IMR-90 (cell line): ENCODE measurements around the gene GDF15. TPM values are rescaled to one million over a fixed set of nuclear protein-coding genes. Genes with fewer than 3 reads are reported as not detected.

Experiments
- ATAC-seq: fragments of 200-7000 bp; cut with Tn5 transposase; 2 replicates; pipeline ENCODE4 v1.9.1; 2020; ENCODE audit warnings: low read depth, mild to moderate bottlenecking, moderate library complexity
- BruUV-seq: library from RNA; stranded (reverse); fragments of 400-500 nt; replicated peaks from 2 replicates; lab custom pipeline; 2021; lab: Mats Ljungman, UMichigan
- CTCF ChIA-PET: fragments of 300-600 bp; formaldehyde crosslinking; extraction: SDS; loops from one replicate; lab custom pipeline; 2021; ENCODE audit warnings: antibody characterized with exemption; lab: Yijun Ruan, JAX
- POLR2A ChIA-PET: fragments of 300-600 bp; sonication (Branson Sonifier 250); formaldehyde crosslinking; loops from one replicate; lab custom pipeline; 2022; ENCODE audit warnings: antibody characterized with exemption; ENCODE audit not compliant: unreplicated experiment; lab: Charles Lee
- DNase-seq: peaks from one replicate; pipeline ENCODE4 v3.0.0; 2013
- H2AFZ ChIP-seq: replicated peaks from 2 replicates; pipeline ENCODE3; 2013; ENCODE audit warnings: low read length, mild to moderate bottlenecking; ENCODE audit not compliant: poor library complexity
- H2AK5ac ChIP-seq: 2 replicates; pipeline ENCODE4 v1.6.1; 2013; ENCODE audit warnings: low read depth, low read length, inconsistent platforms
- H2AK9ac ChIP-seq: replicated peaks from 2 replicates; pipeline ENCODE3; 2013; ENCODE audit warnings: mild to moderate bottlenecking, low read depth, low read length, moderate library complexity; ENCODE audit not compliant: poor library complexity
- H2BK120ac ChIP-seq: 2 replicates; pipeline ENCODE4 v1.6.1; 2013; ENCODE audit warnings: low read depth, low read length, inconsistent platforms
- H2BK15ac ChIP-seq: 3 replicates; pipeline ENCODE4 v1.6.1; 2013; ENCODE audit warnings: low read depth, low read length, inconsistent platforms
- H2BK20ac ChIP-seq: 2 replicates; pipeline ENCODE4 v1.6.1; 2013; ENCODE audit warnings: low read depth, mild to moderate bottlenecking, inconsistent platforms, low read length, moderate library complexity
- H2BK5ac ChIP-seq: 2 replicates; pipeline ENCODE4 v1.6.1; 2013; ENCODE audit warnings: mild to moderate bottlenecking, low read depth, low read length, inconsistent platforms; ENCODE audit not compliant: poor library complexity, severe bottlenecking
- H3K14ac ChIP-seq: replicated peaks from 2 replicates; pipeline ENCODE4 v1.6.1; 2013; ENCODE audit warnings: low read depth, low read length, inconsistent platforms
- H3K18ac ChIP-seq: 2 replicates; pipeline ENCODE4 v1.6.1; 2013; ENCODE audit warnings: low read depth, low read length, control low read depth
- H3K23ac ChIP-seq: 2 replicates; pipeline ENCODE4 v1.6.1; 2013; ENCODE audit warnings: low read depth, low read length, inconsistent platforms
- H3K27ac ChIP-seq: 2 replicates; pipeline ENCODE4 v1.5.1; 2013; ENCODE audit warnings: mild to moderate bottlenecking, control low read depth, low read length; ENCODE audit not compliant: insufficient read depth
- H3K27me3 ChIP-seq: 2 replicates; pipeline ENCODE4 v1.6.1; 2013; ENCODE audit warnings: low read length; ENCODE audit not compliant: control insufficient read depth, insufficient read depth
- H3K36me3 ChIP-seq: 2 replicates; pipeline ENCODE4 v1.6.1; 2013; ENCODE audit warnings: low read length, mixed read lengths; ENCODE audit not compliant: control insufficient read depth, insufficient read depth
- H3K4ac ChIP-seq: 2 replicates; pipeline ENCODE4 v1.6.1; 2013; ENCODE audit warnings: low read depth, low read length, inconsistent platforms
- H3K4me1 ChIP-seq: 2 replicates; pipeline ENCODE4 v1.6.1; 2013; ENCODE audit warnings: low read length, mixed read lengths; ENCODE audit not compliant: control insufficient read depth, insufficient read depth
- H3K4me2 ChIP-seq: 2 replicates; pipeline ENCODE4 v1.6.1; 2013; ENCODE audit warnings: low read depth, mild to moderate bottlenecking, control low read depth, low read length, moderate library complexity
- H3K4me3 ChIP-seq: 2 replicates; pipeline ENCODE4 v1.5.1; 2013; ENCODE audit warnings: low read depth, mild to moderate bottlenecking, control low read depth, low read length, moderate library complexity; ENCODE audit not compliant: insufficient read depth
- H3K56ac ChIP-seq: 2 replicates; pipeline ENCODE4 v1.6.1; 2013; ENCODE audit warnings: low read length, inconsistent platforms; ENCODE audit not compliant: insufficient read depth; ENCODE audit errors: extremely low read depth
- H3K79me1 ChIP-seq, 2 experiments: 2 replicates each; pipeline ENCODE4 v1.6.1; 2013; ENCODE audit warnings: low read length in 2 of 2, inconsistent platforms in 1 of 2, low read depth in 1 of 2
- H3K9ac ChIP-seq: 2 replicates; pipeline ENCODE4 v1.6.1; 2013; ENCODE audit warnings: low read depth, low read length, control low read depth
- H3K9me1 ChIP-seq: 2 replicates; pipeline ENCODE4 v1.6.1; 2013; ENCODE audit warnings: low read length, inconsistent platforms; ENCODE audit not compliant: insufficient read depth
- H3K9me3 ChIP-seq: 2 replicates; pipeline ENCODE4 v1.6.1; 2013; ENCODE audit warnings: low read length; ENCODE audit not compliant: control insufficient read depth, insufficient read depth
- H4K20me1 ChIP-seq: 2 replicates; pipeline ENCODE4 v1.6.1; 2013; ENCODE audit warnings: low read length, inconsistent platforms; ENCODE audit not compliant: insufficient read depth
- H4K5ac ChIP-seq: 2 replicates; pipeline ENCODE4 v1.6.1; 2013; ENCODE audit warnings: mild to moderate bottlenecking, low read depth, low read length, control low read depth
- H4K8ac ChIP-seq, 2 experiments: 2 replicates each; pipeline ENCODE4 v1.6.1; 2013; ENCODE audit warnings: low read depth in 2 of 2, low read length in 2 of 2, control low read depth in 1 of 2, inconsistent platforms in 1 of 2
- H4K91ac ChIP-seq: 2 replicates; pipeline ENCODE4 v1.6.1; 2013; ENCODE audit warnings: low read depth, low read length, inconsistent platforms; ENCODE audit not compliant: insufficient read depth
- CHD1 ChIP-seq: IDR thresholded peaks from 2 replicates; pipeline ENCODE4 v1.6.1; 2012; ENCODE audit warnings: low read depth, low read length, improper control_type of control experiment
- FOS ChIP-seq: fragments of 150-350 bp; IDR thresholded peaks from 2 replicates; pipeline ENCODE4 v1.6.1; 2016; ENCODE audit warnings: low read depth, low read length
- MAFK ChIP-seq: IDR thresholded peaks from 2 replicates; pipeline ENCODE4 v1.6.1; 2012; ENCODE audit warnings: low read depth, low read length, improper control_type of control experiment
- POLR2A ChIP-seq: IDR thresholded peaks from 2 replicates; pipeline ENCODE4 v1.6.1; 2012; ENCODE audit warnings: mild to moderate bottlenecking, low read depth, low read length
- RAD21 ChIP-seq: IDR thresholded peaks from 2 replicates; pipeline ENCODE4 v1.6.1; 2012; ENCODE audit warnings: low read length, improper control_type of control experiment
- SMC3 ChIP-seq: fragments of 150-350 bp; IDR thresholded peaks from 2 replicates; pipeline ENCODE4 v1.6.1; 2016; ENCODE audit warnings: low read depth, mild to moderate bottlenecking, antibody characterized with exemption, low read length, moderate library complexity
- WGBS, 2 experiments: methylation state at CpG; one replicate each; pipeline versions ENCODE4 v1.1.5 to v1.1.7; 2013; ENCODE audit warnings: missing lambda C conversion rate in 2 of 2; ENCODE audit not compliant: insufficient read length in 1 of 2; ENCODE audit errors: extremely low coverage in 2 of 2; 5-methylcytosine and 5-hydroxymethylcytosine counted together
- dilution Hi-C: fragments of 300-500 bp; cut with HindIII; formaldehyde crosslinking; loops from one replicate; pipeline ENCODE4 v1.14.3; 2018; ENCODE audit warnings: low sequenced_read_pairs; ENCODE audit not compliant: unreplicated experiment
- in situ Hi-C: fragments of 300-500 bp; cut with MboI; formaldehyde crosslinking; loops from 3 replicates; pipeline ENCODE4 v1.14.3; 2019; ENCODE audit warnings: low sequenced_read_pairs, inconsistent platforms, mixed read lengths
- intact Hi-C: fragments of 100-400 bp; cut with micrococcal nuclease; formaldehyde crosslinking; loops from 2 replicates; pipeline ENCODE4 v1.10.0; 2022
- polyA plus RNA-seq, 3 experiments: library from polyadenylated mRNA; depleted of rRNA; stranded (reverse); fragments of >200 nt; gene quantifications; 2 replicates each; pipeline ENCODE4 v1.2.3, GENCODE V29; 2012; ENCODE audit warnings: low replicate concordance in 1 of 3
- total RNA-seq: library from RNA; depleted of rRNA; stranded (reverse); fragments of >200 nt; gene quantifications from 2 replicates; pipeline ENCODE4 v1.2.3, GENCODE V29; 2012
- TF ChIP-seq, protein P1 (sequence below): fragments of 150-350 bp; IDR thresholded peaks from 2 replicates; pipeline ENCODE4 v1.6.1; 2016; ENCODE audit warnings: low read depth, mild to moderate bottlenecking, low read length, moderate library complexity, borderline replicate concordance
- TF ChIP-seq, protein P2 (sequence below): conservative IDR thresholded peaks from 2 replicates; pipeline ENCODE4 v1.5.1; 2012; ENCODE audit warnings: mild to moderate bottlenecking, low read depth, low read length, improper control_type of control experiment

The GDF15 gene
- total and polyA plus RNA-seq, 2 of the 4 experiments (the other 2 are of a cell fraction) = 5.6 to 49.8 TPM

DNA sequence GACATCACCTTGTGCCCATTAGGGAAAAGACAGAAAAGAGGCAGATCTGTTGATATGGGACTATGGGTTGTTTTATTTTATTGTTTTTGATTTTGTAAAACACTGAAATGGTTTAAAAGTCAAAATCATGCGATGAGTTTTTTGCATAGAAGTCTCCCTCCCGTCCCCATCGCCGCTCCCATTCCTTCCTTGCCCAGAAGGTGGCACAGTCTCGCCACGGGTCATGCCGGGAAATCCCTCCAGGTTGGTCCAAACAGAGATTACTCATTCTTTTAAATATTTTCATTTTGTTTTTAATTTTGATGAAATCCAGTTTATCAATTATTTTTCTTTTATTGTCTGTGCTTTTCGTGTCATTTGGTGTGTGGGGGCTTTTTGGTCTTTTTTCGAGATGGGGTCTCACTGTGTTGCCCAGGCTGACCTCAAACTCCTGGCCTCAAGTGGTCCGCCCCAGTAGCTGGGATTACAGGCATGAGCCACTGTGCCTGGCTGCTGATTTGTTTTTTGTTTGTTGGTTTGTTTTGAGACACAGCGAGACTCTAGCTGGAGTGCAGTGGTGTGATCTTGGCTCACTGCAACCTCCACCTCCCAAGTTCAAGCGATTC is 36.3 kb upstream of the GDF15 start:
- Histone ChIP-seq H3K23ac (no peak overlapping the region), H3K9me3 (no peaks in the 10 kb centered on the region), H3K4ac (no peak overlapping the region; the same call in 1 of the 2 replicates), H3K14ac (no peak overlapping the region), H2AFZ (no peak overlapping the region), H3K4me1 (peaks cover 1% of the 10 kb centered on the region; the same call in 1 of the 2 replicates), H4K8ac (no peak overlapping the region), H3K9ac (no peak overlapping the region), H3K27ac (no peak overlapping the region), H3K18ac (no peak overlapping the region), H3K9me1 (peaks cover 3% of the 10 kb centered on the region; the same call in 1 of the 2 replicates), H2AK9ac (no peak overlapping the region), H3K4me3 (no peak overlapping the region), H4K91ac (no peak overlapping the region), H3K4me2 (no peak overlapping the region), H3K36me3 (peaks cover 7% of the 10 kb centered on the region; the same call in 1 of the 2 replicates), H3K27me3 (no peaks in the 10 kb centered on the region), H2BK20ac (no peak overlapping the region), H4K20me1 (no peaks in the 10 kb centered on the region), H3K56ac (no peak overlapping the region), H2BK15ac (no peak overlapping the region), H2BK120ac (0 out of 2 replicates have a peak overlapping the region, but pooled peaks have one; percentile 9), H4K5ac (no peak overlapping the region), H2BK5ac (no peak overlapping the region), H3K79me1 (peaks cover 0 to 4% of the 10 kb centered on the region in 2 experiments; a peak in 1 of 4 replicates), H2AK5ac (peak overlapping the region; percentile 44; the same call in 1 of the 2 replicates)
- CTCF ChIA-PET = interaction anchor here (1.7 to 3.2 kb wide), 2 partner anchors 61 to 70 kb away, joined by 4 to 16 read pairs; no protein-coding TSS in a partner anchor
- dilution Hi-C loops = no loop called here
- BruUV-seq = no TSS peak
- no CpG with 5 or more reads among the region's 12 CpGs for WGBS, 2 experiments
- in situ Hi-C loops = loop anchor here (5.0 kb wide), 1 partner anchor 58 kb away; no protein-coding TSS in a partner anchor
- TF ChIP-seq, protein P1, sequence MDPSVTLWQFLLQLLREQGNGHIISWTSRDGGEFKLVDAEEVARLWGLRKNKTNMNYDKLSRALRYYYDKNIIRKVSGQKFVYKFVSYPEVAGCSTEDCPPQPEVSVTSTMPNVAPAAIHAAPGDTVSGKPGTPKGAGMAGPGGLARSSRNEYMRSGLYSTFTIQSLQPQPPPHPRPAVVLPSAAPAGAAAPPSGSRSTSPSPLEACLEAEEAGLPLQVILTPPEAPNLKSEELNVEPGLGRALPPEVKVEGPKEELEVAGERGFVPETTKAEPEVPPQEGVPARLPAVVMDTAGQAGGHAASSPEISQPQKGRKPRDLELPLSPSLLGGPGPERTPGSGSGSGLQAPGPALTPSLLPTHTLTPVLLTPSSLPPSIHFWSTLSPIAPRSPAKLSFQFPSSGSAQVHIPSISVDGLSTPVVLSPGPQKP = no peak
- no peak for TF ChIP-seq MAFK
- TF ChIP-seq SMC3 = peak; percentile 95
- no peak for TF ChIP-seq CHD1
- peak; percentile 96 for TF ChIP-seq RAD21
- TF ChIP-seq FOS = 0 out of 2 replicates have a peak, but pooled peaks have one; percentile 18
- peak; percentile 37; the same call in 1 of the 2 replicates for TF ChIP-seq POLR2A
- TF ChIP-seq, protein P2, sequence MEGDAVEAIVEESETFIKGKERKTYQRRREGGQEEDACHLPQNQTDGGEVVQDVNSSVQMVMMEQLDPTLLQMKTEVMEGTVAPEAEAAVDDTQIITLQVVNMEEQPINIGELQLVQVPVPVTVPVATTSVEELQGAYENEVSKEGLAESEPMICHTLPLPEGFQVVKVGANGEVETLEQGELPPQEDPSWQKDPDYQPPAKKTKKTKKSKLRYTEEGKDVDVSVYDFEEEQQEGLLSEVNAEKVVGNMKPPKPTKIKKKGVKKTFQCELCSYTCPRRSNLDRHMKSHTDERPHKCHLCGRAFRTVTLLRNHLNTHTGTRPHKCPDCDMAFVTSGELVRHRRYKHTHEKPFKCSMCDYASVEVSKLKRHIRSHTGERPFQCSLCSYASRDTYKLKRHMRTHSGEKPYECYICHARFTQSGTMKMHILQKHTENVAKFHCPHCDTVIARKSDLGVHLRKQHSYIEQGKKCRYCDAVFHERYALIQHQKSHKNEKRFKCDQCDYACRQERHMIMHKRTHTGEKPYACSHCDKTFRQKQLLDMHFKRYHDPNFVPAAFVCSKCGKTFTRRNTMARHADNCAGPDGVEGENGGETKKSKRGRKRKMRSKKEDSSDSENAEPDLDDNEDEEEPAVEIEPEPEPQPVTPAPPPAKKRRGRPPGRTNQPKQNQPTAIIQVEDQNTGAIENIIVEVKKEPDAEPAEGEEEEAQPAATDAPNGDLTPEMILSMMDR = peak; percentile 96
- DNase-seq (peak; percentile 65), ATAC-seq (peak; percentile 97)
- POLR2A ChIA-PET = interaction anchor here (0.7 kb wide), 1 partner anchor 61 kb away, joined by 3 read pairs; no protein-coding TSS in a partner anchor
- intact Hi-C loops = loop anchor here (1.0 kb wide), 1 partner anchor 61 kb away; no protein-coding TSS in a partner anchor
